ENCODE results near the gene TAS1R3. TPM values are rescaled to one million over a fixed set of nuclear protein-coding genes. Genes with fewer than 3 reads are reported as not detected.

Gene TAS1R3
- total RNA-seq, 2 experiments from 2014 or later, result 0.99 to 1.1 TPM

GRCh38 chr1:1313500-1314236, 17.4 kb upstream of the TAS1R3 start:
- no peak overlapping the region for H3K27ac ChIP-seq (ENCODE audit: low read depth, low read length, poor library complexity, severe bottlenecking)

GRCh38 chr1:1314237-1314586, 16.9 kb upstream of the TAS1R3 start:
- Histone ChIP-seq H2AFZ (ENCODE audit: low read length) (no peak overlapping the region), H3K27ac (ENCODE audit: low read depth, low read length, poor library complexity, severe bottlenecking) (no peak overlapping the region), H3K4me2 (ENCODE audit: low read length) (no peak overlapping the region), H3K9me3 (ENCODE audit: low read length) (no peaks in the 10 kb centered on the region), H3K9me2 (ENCODE audit: insufficient read depth, low read length) (no peaks in the 10 kb centered on the region), H3K79me2 (ENCODE audit: insufficient read depth, low read depth, low read length) (no peaks in the 10 kb centered on the region; the same call in 1 of the 2 replicates), H3K4me3 (ENCODE audit: low read depth, low read length, poor library complexity, severe bottlenecking) (no peak overlapping the region), H3K36me3 (ENCODE audit: insufficient read depth, low read length) (peaks cover 91% of the 10 kb centered on the region), H3K4me1 (ENCODE audit: insufficient read depth, low read length, poor library complexity, severe bottlenecking) (peaks cover 10% of the 10 kb centered on the region), H4K20me1 (ENCODE audit: insufficient read depth, low read length) (peaks cover 5% of the 10 kb centered on the region; the same call in 1 of the 2 replicates)
- POLR2A ChIA-PET, result no interaction called here
- CTCF ChIA-PET (ENCODE audit: unreplicated experiment), result no interaction called here
- intact Hi-C loops (cut with micrococcal nuclease; ENCODE audit: unreplicated experiment), result no loop called here
- no TSS peak for BruUV-seq (replicated peaks)
- no peak for DNase-seq (ENCODE audit: low spot score)
- TF ChIP-seq, protein P1, sequence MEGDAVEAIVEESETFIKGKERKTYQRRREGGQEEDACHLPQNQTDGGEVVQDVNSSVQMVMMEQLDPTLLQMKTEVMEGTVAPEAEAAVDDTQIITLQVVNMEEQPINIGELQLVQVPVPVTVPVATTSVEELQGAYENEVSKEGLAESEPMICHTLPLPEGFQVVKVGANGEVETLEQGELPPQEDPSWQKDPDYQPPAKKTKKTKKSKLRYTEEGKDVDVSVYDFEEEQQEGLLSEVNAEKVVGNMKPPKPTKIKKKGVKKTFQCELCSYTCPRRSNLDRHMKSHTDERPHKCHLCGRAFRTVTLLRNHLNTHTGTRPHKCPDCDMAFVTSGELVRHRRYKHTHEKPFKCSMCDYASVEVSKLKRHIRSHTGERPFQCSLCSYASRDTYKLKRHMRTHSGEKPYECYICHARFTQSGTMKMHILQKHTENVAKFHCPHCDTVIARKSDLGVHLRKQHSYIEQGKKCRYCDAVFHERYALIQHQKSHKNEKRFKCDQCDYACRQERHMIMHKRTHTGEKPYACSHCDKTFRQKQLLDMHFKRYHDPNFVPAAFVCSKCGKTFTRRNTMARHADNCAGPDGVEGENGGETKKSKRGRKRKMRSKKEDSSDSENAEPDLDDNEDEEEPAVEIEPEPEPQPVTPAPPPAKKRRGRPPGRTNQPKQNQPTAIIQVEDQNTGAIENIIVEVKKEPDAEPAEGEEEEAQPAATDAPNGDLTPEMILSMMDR (conservative IDR thresholded peaks at IDR 0.05; ENCODE audit: low read length), result no peak
- no peak for TF ChIP-seq EZH2phosphoT487 (IDR thresholded peaks at IDR 0.05; ENCODE audit: borderline replicate concordance, low read depth, low read length)

More at GRCh38 chr1:1313500-1314236, 17.4 kb upstream of the TAS1R3 start:
- Histone ChIP-seq H4K20me1 (ENCODE audit: insufficient read depth, low read length) (peaks cover 5% of the 10 kb centered on the region; the same call in 1 of the 2 replicates), H3K4me2 (ENCODE audit: low read length) (no peak overlapping the region), H3K9me3 (ENCODE audit: low read length) (no peaks in the 10 kb centered on the region), H3K9me2 (ENCODE audit: insufficient read depth, low read length) (no peaks in the 10 kb centered on the region), H3K36me3 (ENCODE audit: insufficient read depth, low read length) (peaks cover 86% of the 10 kb centered on the region), H3K4me1 (ENCODE audit: insufficient read depth, low read length, poor library complexity, severe bottlenecking) (peaks cover 10% of the 10 kb centered on the region), H3K4me3 (ENCODE audit: low read depth, low read length, poor library complexity, severe bottlenecking) (no peak overlapping the region), H3K79me2 (ENCODE audit: insufficient read depth, low read depth, low read length) (no peaks in the 10 kb centered on the region; the same call in 1 of the 2 replicates), H2AFZ (ENCODE audit: low read length) (no peak overlapping the region)
- POLR2A ChIA-PET, result no interaction called here
- intact Hi-C loops (cut with micrococcal nuclease; ENCODE audit: unreplicated experiment), result no loop called here
- no peak for DNase-seq (ENCODE audit: low spot score)
- no TSS peak for BruUV-seq (replicated peaks)
- CTCF ChIA-PET (ENCODE audit: unreplicated experiment), result no interaction called here
- TF ChIP-seq, protein P1 (conservative IDR thresholded peaks at IDR 0.05; ENCODE audit: low read length), result no peak
- no peak for TF ChIP-seq EZH2phosphoT487 (IDR thresholded peaks at IDR 0.05; ENCODE audit: borderline replicate concordance, low read depth, low read length)

DNA sequence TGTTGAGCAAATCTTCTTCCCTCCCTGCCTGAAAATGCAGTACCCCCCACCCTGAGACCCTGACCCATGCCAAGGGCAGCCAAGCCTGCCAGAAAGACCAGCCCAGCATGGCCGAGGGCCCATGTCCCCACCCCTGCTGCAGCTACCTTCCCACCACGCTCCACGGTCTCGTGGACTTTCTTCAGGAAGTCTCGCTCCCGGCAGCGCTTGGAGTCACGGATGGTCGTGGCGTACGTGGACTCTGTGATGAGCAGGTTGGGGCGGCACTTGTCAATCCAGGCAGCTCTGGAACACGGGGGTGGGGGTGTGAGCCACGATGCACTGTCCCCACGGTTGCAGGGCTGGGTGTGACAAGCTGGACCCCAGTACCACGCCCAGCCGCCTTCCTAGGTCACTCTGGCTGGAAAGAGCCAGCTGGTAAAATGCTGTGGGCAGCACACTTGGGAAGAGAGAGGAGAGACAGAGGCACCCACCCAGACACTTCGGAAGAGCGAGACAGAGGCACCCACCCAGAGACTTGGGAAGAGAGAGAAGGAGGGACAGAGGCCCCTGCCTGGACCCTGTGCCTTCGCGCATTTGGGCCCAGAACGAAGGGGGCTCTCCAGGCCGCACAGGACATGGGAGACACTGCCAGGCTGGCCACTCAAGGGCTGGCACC, 16.3 kb upstream of the TAS1R3 start:
- BruUV-seq (replicated peaks), result no TSS peak
- Histone ChIP-seq H3K9me2 (ENCODE audit: insufficient read depth, low read length) (no peaks in the 10 kb centered on the region), H3K79me2 (ENCODE audit: insufficient read depth, low read depth, low read length) (no peaks in the 10 kb centered on the region), H3K4me1 (ENCODE audit: insufficient read depth, low read length, poor library complexity, severe bottlenecking) (peaks cover 5% of the 10 kb centered on the region), H3K4me2 (ENCODE audit: low read length) (no peak overlapping the region), H3K4me3 (ENCODE audit: low read depth, low read length, poor library complexity, severe bottlenecking) (no peak overlapping the region), H3K36me3 (ENCODE audit: insufficient read depth, low read length) (peaks cover 92% of the 10 kb centered on the region), H2AFZ (ENCODE audit: low read length) (no peak overlapping the region), H4K20me1 (ENCODE audit: insufficient read depth, low read length) (peaks cover 4% of the 10 kb centered on the region; the same call in 1 of the 2 replicates), H3K9me3 (ENCODE audit: low read length) (no peaks in the 10 kb centered on the region), H3K27ac (ENCODE audit: low read depth, low read length, poor library complexity, severe bottlenecking) (no peak overlapping the region)
- TF ChIP-seq, protein P1 (conservative IDR thresholded peaks at IDR 0.05; ENCODE audit: low read length), result no peak
- TF ChIP-seq EZH2phosphoT487 (IDR thresholded peaks at IDR 0.05; ENCODE audit: borderline replicate concordance, low read depth, low read length), result no peak
- CTCF ChIA-PET (ENCODE audit: unreplicated experiment), result no interaction called here
- POLR2A ChIA-PET, result no interaction called here
- no peak for DNase-seq (ENCODE audit: low spot score)
- intact Hi-C loops (cut with micrococcal nuclease; ENCODE audit: unreplicated experiment), result no loop called here

Data from OCI-LY7 (cell line).